CD4-positive, alpha-beta T cell (primary cell): ENCODE results near the gene ALMS1. TPM values are rescaled to one million over a fixed set of nuclear protein-coding genes. Genes with fewer than 3 reads are reported as not detected.
"Not testable (repeated sequence)": the region's sequence is repeated elsewhere in the genome, so short reads cannot be mapped to it uniquely, and the experiment has no call there.

ENCODE experiments used
- ATAC-seq: fragments of 200-7000 bp; cut with Tn5 transposase; one replicate; pipeline ENCODE4 v1.10.0; 2022; ENCODE audit warnings: mild to moderate bottlenecking; ENCODE audit not compliant: poor library complexity
- CTCF ChIA-PET: fragments of 350-600 bp; sonication (Branson Sonifier 250); formaldehyde crosslinking; loops from one replicate; lab custom pipeline; 2021; ENCODE audit warnings: antibody characterized with exemption, inconsistent platforms; lab: Charles Lee
- POLR2A ChIA-PET: fragments of 350-600 bp; sonication (Branson Sonifier 250); formaldehyde crosslinking; loops from one replicate; lab custom pipeline; 2021; ENCODE audit warnings: antibody characterized with exemption, inconsistent platforms; lab: Charles Lee
- DNase-seq, 14 experiments: peaks; one replicate each; pipeline ENCODE4 v3.0.0-alpha.2; 2013 to 2020; ENCODE audit warnings: mixed read lengths in 2 of 14
- H3K27ac ChIP-seq, 2 donors: one replicate each; pipeline versions ENCODE4 v1.5.1 to v1.7.0; 2013; ENCODE audit warnings: low read length in 2 of 2, low read depth in 1 of 2, mild to moderate bottlenecking in 1 of 2
- H3K27me3 ChIP-seq, 2 experiments: 1 replicate in 1 of 2; 2 replicates in 1 of 2; pipeline versions ENCODE4 v1.6.1 to v1.7.0; 2013; ENCODE audit warnings: low read length in 2 of 2, control low read depth in 1 of 2, mild to moderate bottlenecking in 1 of 2, moderate library complexity in 1 of 2; ENCODE audit not compliant: insufficient read depth in 2 of 2, control insufficient read depth in 1 of 2
- H3K36me3 ChIP-seq: one replicate; pipeline ENCODE4 v1.6.1; 2013; ENCODE audit warnings: low read length, control low read depth; ENCODE audit not compliant: insufficient read depth
- H3K4me1 ChIP-seq: one replicate; pipeline ENCODE4 v1.6.1; 2013; ENCODE audit warnings: low read length, control low read depth; ENCODE audit not compliant: insufficient read depth
- H3K4me3 ChIP-seq: one replicate; pipeline ENCODE4 v1.5.1; 2013; ENCODE audit warnings: mild to moderate bottlenecking, low read length, moderate library complexity
- H3K9me3 ChIP-seq, 2 experiments: 1 replicate in 1 of 2; 2 replicates in 1 of 2; pipeline versions ENCODE4 v1.6.1 to v1.7.0; 2013; ENCODE audit warnings: low read length in 2 of 2, mild to moderate bottlenecking in 2 of 2, control low read depth in 1 of 2, moderate library complexity in 1 of 2; ENCODE audit not compliant: control insufficient read depth in 1 of 2, insufficient read depth in 1 of 2
- H3K27ac Mint-ChIP-seq: one replicate; pipeline ENCODE4 v1.8.0; 2020; ENCODE audit warnings: mixed read lengths
- H3K27me3 Mint-ChIP-seq: one replicate; pipeline ENCODE4 v1.8.0; 2021; ENCODE audit warnings: mixed read lengths
- H3K36me3 Mint-ChIP-seq: one replicate; pipeline ENCODE4 v1.8.0; 2021; ENCODE audit warnings: low read depth, mixed read lengths
- H3K4me1 Mint-ChIP-seq: one replicate; pipeline ENCODE4 v1.8.0; 2021; ENCODE audit warnings: low read depth, mixed read lengths
- H3K4me3 Mint-ChIP-seq: one replicate; pipeline ENCODE4 v1.8.0; 2020; ENCODE audit warnings: mild to moderate bottlenecking, mixed read lengths
- H3K9me3 Mint-ChIP-seq: one replicate; pipeline ENCODE4 v1.8.0; 2020; ENCODE audit warnings: mixed read lengths
- CTCF ChIP-seq: fragments of 200-600 bp; IDR thresholded peaks from one replicate; pipeline ENCODE4 v1.8.0; 2022; ENCODE audit warnings: antibody characterized with exemption, mild to moderate bottlenecking
- intact Hi-C, 2 experiments: fragments of 100-400 bp; cut with DNase I in 1 of 2; cut with micrococcal nuclease in 1 of 2; formaldehyde crosslinking; loops; one replicate each; pipeline versions ENCODE4 v1.15.1 to v1.9.0; 2023 to 2025; cut with DNase I, micrococcal nuclease
- total RNA-seq, 174 experiments: library from RNA in 2 of 174; stranded (reverse) in 2 of 174; gene quantifications; one replicate each; pipeline ENCODE4 v1.2.3 and lab custom pipeline; 2021 to 2026

The ALMS1 gene
- total RNA-seq, 2 experiments from 2014 or later = 20.2 to 20.6 TPM

- H3K27ac ChIP-seq = no peak within 1 kb of the TSS
- no peak for TF ChIP-seq CTCF
- ChIA-PET POLR2A (no interaction called here), CTCF (no interaction called here)
- H3K9me3 Mint-ChIP-seq = peaks cover 3% of the 10 kb centered on the region
- ATAC-seq (no peak), DNase-seq (no peak)
- H3K4me3 Mint-ChIP-seq = no peak within 1 kb of the TSS
- no peaks in the 10 kb centered on the region for H3K4me1 Mint-ChIP-seq
- H3K36me3 ChIP-seq = no peaks in the 10 kb centered on the region
- no peaks in the 10 kb centered on the region for H3K27me3 ChIP-seq
- H3K4me3 ChIP-seq = no peak within 1 kb of the TSS
- peaks cover 15% of the 10 kb centered on the region for H3K27me3 Mint-ChIP-seq
- no peaks in the 10 kb centered on the region for H3K4me1 ChIP-seq
- intact Hi-C loops = no loop called here
- H3K27ac Mint-ChIP-seq = no peak within 1 kb of the TSS
- peaks cover 4% of the 10 kb centered on the region for H3K36me3 Mint-ChIP-seq
- peaks cover 9 to 11% of the 10 kb centered on the region in 2 experiments for H3K9me3 ChIP-seq
Measured at GRCh38 chr2:73642338-73643018, 256.8 kb downstream of the ALMS1 start, which contains the start of gene NAT8. TSS of gene NAT8 (minus strand) at chr2:73642422. CDS start at chr2:73641628, 794 bp downstream.

GRCh38 chr2:73647690-73648089 lies 262.1 kb downstream of the ALMS1 start:
- H3K27me3 ChIP-seq, CTCF ChIA-PET, H3K4me1 ChIP-seq, H3K27ac ChIP-seq, intact Hi-C loops, H3K4me1 Mint-ChIP-seq, H3K9me3 ChIP-seq, H3K4me3 ChIP-seq, ATAC-seq, POLR2A ChIA-PET, H3K9me3 Mint-ChIP-seq, H3K4me3 Mint-ChIP-seq, DNase-seq, H3K36me3 Mint-ChIP-seq, H3K27ac Mint-ChIP-seq, H3K36me3 ChIP-seq: not testable (repeated sequence)
- peaks cover 12% of the 10 kb centered on the region for H3K27me3 Mint-ChIP-seq

- CTCF ChIA-PET = no interaction called here
- no peaks in the 10 kb centered on the region for H3K36me3 ChIP-seq
- no peak for TF ChIP-seq CTCF
Measured at GRCh38 chr2:73651591-73652230, 266.1 kb downstream of the ALMS1 start.

More at GRCh38 chr2:73651591-73652230, 266.1 kb downstream of the ALMS1 start:
- no peak overlapping the region for H3K27ac ChIP-seq
- intact Hi-C loops = no loop called here
- POLR2A ChIA-PET = no interaction called here
- H3K4me3 Mint-ChIP-seq = no peak overlapping the region
- ATAC-seq (no peak), DNase-seq (no peak)
- no peaks in the 10 kb centered on the region for H3K27me3 ChIP-seq
- no peak overlapping the region for H3K4me3 ChIP-seq
- no peaks in the 10 kb centered on the region for H3K36me3 Mint-ChIP-seq
- H3K9me3 Mint-ChIP-seq = no peaks in the 10 kb centered on the region
- H3K4me1 Mint-ChIP-seq = no peaks in the 10 kb centered on the region
- peaks cover 2% of the 10 kb centered on the region for H3K27me3 Mint-ChIP-seq
- no peak overlapping the region for H3K27ac Mint-ChIP-seq
- H3K4me1 ChIP-seq = no peaks in the 10 kb centered on the region
- peaks cover 0 to 6% of the 10 kb centered on the region in 2 experiments for H3K9me3 ChIP-seq
